ENCODE results near the gene SLC20A1.
"Not testable (repeated sequence)": the region's sequence is repeated elsewhere in the genome, so short reads cannot be mapped to it uniquely, and the experiment has no call there.

Gene SLC20A1, protein sequence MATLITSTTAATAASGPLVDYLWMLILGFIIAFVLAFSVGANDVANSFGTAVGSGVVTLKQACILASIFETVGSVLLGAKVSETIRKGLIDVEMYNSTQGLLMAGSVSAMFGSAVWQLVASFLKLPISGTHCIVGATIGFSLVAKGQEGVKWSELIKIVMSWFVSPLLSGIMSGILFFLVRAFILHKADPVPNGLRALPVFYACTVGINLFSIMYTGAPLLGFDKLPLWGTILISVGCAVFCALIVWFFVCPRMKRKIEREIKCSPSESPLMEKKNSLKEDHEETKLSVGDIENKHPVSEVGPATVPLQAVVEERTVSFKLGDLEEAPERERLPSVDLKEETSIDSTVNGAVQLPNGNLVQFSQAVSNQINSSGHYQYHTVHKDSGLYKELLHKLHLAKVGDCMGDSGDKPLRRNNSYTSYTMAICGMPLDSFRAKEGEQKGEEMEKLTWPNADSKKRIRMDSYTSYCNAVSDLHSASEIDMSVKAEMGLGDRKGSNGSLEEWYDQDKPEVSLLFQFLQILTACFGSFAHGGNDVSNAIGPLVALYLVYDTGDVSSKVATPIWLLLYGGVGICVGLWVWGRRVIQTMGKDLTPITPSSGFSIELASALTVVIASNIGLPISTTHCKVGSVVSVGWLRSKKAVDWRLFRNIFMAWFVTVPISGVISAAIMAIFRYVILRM

GRCh38 chr2:112645310-112646101, at the start of gene SLC20A1:
SLC20A1 (plus strand) TSS chr2:112645939; CDS start chr2:112646829, 890 bp downstream.
- FAIRE-seq (peak; percentile 87), DNase-seq (ENCODE audit: insufficient read length, low spot score) (peak; percentile 97)

DNA sequence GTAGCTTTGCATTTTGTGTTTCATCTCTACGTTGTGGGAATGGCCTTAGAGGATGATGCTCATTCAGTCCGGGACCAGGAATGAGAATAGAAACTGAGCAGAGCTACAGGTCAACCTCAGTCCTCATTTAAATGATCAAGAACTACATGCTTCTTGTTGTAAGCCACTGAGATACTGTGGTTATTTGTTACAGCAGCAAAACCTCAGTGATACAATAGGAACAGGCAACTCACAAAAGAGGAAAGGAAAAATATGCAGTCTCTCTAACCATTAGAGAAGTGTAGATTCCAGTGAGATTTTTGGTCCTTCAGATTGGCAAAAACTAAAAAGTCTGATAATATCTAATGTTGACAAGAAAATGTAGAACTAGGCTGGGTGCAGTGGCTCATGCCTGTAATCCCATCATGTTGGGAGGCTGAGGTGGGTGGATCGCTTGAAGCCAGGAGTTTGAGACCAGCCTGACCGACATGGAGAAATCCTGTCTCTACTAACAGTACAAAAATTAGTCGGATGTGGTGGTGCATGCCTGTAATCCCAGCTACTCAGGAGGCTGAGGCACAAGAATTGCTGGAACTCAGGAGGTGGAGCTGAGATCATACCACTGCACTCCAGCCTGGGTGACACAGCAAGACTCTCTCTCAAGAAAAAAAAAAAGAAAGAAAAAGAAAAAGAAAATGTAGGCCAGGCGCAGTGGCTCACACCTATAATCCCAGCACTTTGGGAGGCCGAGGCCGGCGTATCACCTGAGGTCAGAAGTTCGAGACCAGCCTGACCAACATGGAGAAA, 48.0 kb upstream of the SLC20A1 start:
- FAIRE-seq = no peak
- DNase-seq (ENCODE audit: insufficient read length, low spot score) = no peak

- DNase-seq (ENCODE audit: insufficient read length, low spot score) (no peak), FAIRE-seq (no peak)
Observed at GRCh38 chr2:112600634-112601033, 45.1 kb upstream of the SLC20A1 start.

DNA sequence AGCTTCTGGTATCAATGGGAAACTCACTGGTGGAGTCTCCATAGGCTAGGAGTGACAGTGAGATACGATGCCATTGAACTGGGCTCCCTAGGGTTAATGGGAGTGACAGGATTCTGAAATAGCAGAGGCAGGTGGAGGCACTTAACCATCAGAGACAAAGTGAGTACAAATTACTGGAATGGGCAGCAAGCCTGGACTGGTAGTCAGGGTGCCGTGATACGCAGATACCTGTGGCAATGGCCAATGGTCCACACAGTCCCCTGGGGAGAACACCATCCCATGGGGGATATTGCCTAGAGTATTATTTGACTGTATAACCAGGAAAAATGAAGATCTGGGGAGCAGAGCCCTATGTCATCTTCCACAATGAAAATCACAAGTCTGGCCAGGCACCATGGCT, 44.0 kb upstream of the SLC20A1 start:
- DNase-seq (ENCODE audit: insufficient read length, low spot score) (no peak), FAIRE-seq (no peak)

- FAIRE-seq = no peak
- no peak for DNase-seq (ENCODE audit: insufficient read length, low spot score)
Observed at GRCh38 chr2:112602917-112603316, 42.8 kb upstream of the SLC20A1 start.

GRCh38 chr2:112603731-112604130, 42.0 kb upstream of the SLC20A1 start:
- FAIRE-seq (no peak), DNase-seq (ENCODE audit: insufficient read length, low spot score) (no peak)

GRCh38 chr2:112604952-112605351, 40.8 kb upstream of the SLC20A1 start:
- FAIRE-seq (no peak), DNase-seq (ENCODE audit: insufficient read length, low spot score) (no peak)

GRCh38 chr2:112605926-112606325, 39.8 kb upstream of the SLC20A1 start:
- no peak for FAIRE-seq
- DNase-seq (ENCODE audit: insufficient read length, low spot score) = no peak

- DNase-seq (ENCODE audit: insufficient read length, low spot score) (no peak), FAIRE-seq (no peak)
Observed at GRCh38 chr2:112606547-112606946, 39.2 kb upstream of the SLC20A1 start.

DNA sequence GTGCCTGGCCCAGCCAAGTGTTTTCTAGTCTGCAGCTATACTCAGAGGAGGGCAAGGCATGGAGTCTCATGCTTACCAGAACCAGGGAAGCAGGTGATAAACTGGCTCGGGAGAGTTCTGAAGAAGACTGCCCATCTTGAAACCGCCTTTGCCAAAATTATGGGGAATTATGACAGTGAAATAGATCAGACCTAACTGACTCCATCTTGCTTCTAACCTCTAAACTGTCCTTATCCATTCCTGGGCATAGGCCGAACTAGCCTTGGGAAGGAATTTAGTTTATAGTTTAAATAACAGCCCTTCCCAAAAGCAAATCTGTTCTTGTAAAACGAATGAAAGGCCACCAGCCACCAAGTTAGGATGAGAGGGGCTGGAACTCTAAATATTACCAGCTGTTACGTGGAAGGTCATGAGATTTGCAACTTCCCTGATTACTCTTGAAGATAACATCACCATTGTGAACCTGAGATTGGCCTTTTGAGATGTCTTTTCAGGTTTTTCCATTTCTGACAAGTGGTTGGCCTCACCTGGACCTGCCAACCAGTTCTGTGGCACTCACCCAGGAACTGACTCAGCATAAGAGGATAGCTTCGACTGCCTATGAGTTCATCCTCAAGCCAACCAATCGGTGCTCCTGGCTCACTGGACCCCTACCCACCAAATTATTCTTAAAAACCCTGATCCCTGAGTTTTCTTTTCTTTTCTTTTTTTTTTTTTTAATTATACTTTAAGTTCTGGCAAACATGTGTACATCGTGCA, 37.9 kb upstream of the SLC20A1 start:
- DNase-seq (ENCODE audit: insufficient read length, low spot score) = no peak
- no peak for FAIRE-seq

- FAIRE-seq; DNase-seq (ENCODE audit: insufficient read length, low spot score): not testable (repeated sequence)
Observed at GRCh38 chr2:112609320-112609719, 36.4 kb upstream of the SLC20A1 start.

DNA sequence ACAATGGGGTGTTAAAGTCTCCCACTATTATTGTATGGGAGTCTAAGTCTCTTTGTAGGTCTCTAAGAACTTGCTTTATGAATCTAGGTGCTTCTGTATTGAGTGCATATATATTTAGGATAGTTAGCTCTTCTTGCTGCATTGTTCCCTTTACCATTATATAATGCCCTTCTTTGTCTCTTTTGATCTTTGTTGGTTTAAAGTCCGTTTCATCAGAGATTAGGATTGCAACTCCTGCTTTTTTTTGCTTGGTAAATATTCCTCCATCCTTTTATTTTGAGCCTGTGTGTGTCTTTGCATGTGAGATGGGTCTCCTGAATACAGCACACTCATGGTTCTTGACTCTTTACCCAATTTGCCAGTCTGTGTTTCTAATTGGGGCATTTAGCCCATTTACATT, 33.5 kb upstream of the SLC20A1 start:
- DNase-seq (ENCODE audit: insufficient read length, low spot score); FAIRE-seq: not testable (repeated sequence)

- no peak for FAIRE-seq
Observed at GRCh38 chr2:112614201-112614840, 31.4 kb upstream of the SLC20A1 start.

DNA sequence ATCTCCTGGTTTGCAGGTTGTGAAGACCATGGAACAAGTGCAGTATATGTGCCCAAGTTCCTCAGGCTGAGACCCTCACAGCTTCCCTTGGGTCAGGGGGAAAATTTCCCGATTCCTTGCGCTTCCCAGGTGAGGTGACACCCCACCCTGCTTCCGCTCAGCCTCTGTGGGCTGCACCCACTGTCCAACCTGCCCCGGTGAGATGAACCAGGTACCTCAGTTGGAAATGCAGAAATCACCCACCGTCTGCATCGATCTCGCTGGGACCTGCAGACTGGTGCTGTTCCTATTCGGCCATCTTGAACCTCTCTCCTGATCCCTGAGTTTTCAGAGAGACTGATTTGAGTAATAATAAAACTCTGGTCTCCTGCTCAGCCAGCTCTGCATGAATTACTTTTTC, 30.7 kb upstream of the SLC20A1 start:
- no peak for FAIRE-seq
- no peak for DNase-seq (ENCODE audit: insufficient read length, low spot score)

More at GRCh38 chr2:112614201-112614840, 31.4 kb upstream of the SLC20A1 start:
- no peak for DNase-seq (ENCODE audit: insufficient read length, low spot score)

- DNase-seq (ENCODE audit: insufficient read length, low spot score); FAIRE-seq: not testable (repeated sequence)
Observed at GRCh38 chr2:112615798-112616197, 29.9 kb upstream of the SLC20A1 start.

DNA sequence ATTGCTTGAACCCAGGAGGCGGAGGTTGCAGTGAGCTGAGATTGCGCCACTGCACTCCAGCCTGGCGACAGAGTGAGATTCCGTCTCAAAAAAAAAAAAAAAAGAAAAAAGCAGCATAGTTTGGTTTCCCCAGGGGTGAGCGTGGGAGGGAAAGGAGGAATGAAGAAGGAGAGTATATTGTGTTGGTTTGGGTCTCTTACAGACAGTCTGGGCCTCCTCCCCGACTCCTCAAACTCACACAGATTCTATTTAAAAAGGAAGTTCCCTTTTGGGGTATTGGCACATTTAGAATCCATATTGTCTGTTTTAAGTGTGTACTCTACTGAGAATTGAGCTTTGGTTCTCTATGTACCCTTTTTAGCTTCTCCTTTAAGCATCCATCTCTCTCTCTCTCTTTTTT, 27.4 kb upstream of the SLC20A1 start:
- no peak for DNase-seq (ENCODE audit: insufficient read length, low spot score)
- no peak for FAIRE-seq

- no peak for FAIRE-seq
Observed at GRCh38 chr2:112621790-112622527, 23.8 kb upstream of the SLC20A1 start.

GRCh38 chr2:112622528-112622849, 23.2 kb upstream of the SLC20A1 start:
- FAIRE-seq = no peak

More at GRCh38 chr2:112621790-112622527, 23.8 kb upstream of the SLC20A1 start:
- no peak for DNase-seq (ENCODE audit: insufficient read length, low spot score)

More at GRCh38 chr2:112622528-112622849, 23.2 kb upstream of the SLC20A1 start:
- DNase-seq (ENCODE audit: insufficient read length, low spot score) = no peak
